Measurements from ENCODE around the gene HTRA3. TPM values are rescaled to one million over a fixed set of nuclear protein-coding genes. Genes with fewer than 3 reads are reported as not detected.

The HTRA3 gene
- total RNA-seq (2021; fragmentation: NEBNext Ultra II Directional; extraction: Animal tissue kit (Norgen Biotek cat#: 25700)), result 2.9 and 3.2 TPM in 2 replicates
- 4.5 and 5.8 TPM in 2 replicates for polyA plus RNA-seq (2011; rRNA removed)
- 3.3 TPM for polyA plus RNA-seq (2011; cell fraction: cytosol; rRNA removed)
- 3.1 TPM for polyA plus RNA-seq (2011; cell fraction: nucleus; rRNA removed)
- 2.8 to 5.6 TPM (median 4.0 TPM) in 4 replicates for polyA plus RNA-seq (2012, experiment 1 of 2)
- 3.3 TPM for polyA plus RNA-seq (2012, experiment 2 of 2)
- polyA plus RNA-seq (2013, experiment 1 of 2), result 3.4 TPM
- polyA plus RNA-seq (2013, experiment 2 of 2), result 3.3 TPM
- polyA minus RNA-seq (2011; rRNA and poly(A)+ RNA removed), result 1.1 and 1.2 TPM in 2 replicates
- 1.2 TPM for polyA minus RNA-seq (2011; cell fraction: cytosol; rRNA and poly(A)+ RNA removed)
- polyA minus RNA-seq (2011; cell fraction: nucleus; rRNA and poly(A)+ RNA removed), result 1.3 TPM
- long read RNA-seq, experiment 1, partial matches to known transcripts, result 0 of 1 reads
- long read RNA-seq, experiment 1, other reads (novel, unspliced or antisense), result 0 of 1 reads
- long read RNA-seq, experiment 2, result 0 reads

GRCh38 chr4:8269535-8270417 lies at the start of gene HTRA3:
Gene HTRA3, plus strand, starts transcription at chr4:8269754. Its CDS starts 215 bp downstream, at chr4:8269969.
- Histone ChIP-seq H3K56ac (replicated peaks; ENCODE audit: insufficient read length, low read depth, low read length) (no peak within 1 kb of the TSS), H2BK15ac (ENCODE audit: low read length) (0 out of 2 replicates have a peak within 1 kb of the TSS, but pooled peaks have one; percentile 61), H2AK5ac (ENCODE audit: low read depth, low read length) (no peak within 1 kb of the TSS), H3K18ac (ENCODE audit: extremely low read depth, low read length) (peak within 1 kb of the TSS; percentile 40; the same call in 1 of the 2 replicates), H3K27me3 (replicated peaks in 1 of 4; ENCODE audit: control insufficient read depth in 3 of 4, extremely low read depth in 1 of 4, insufficient read depth in 3 of 4, low read length in 3 of 4) (peaks cover 7 to 28% (median 20%) of the 10 kb centered on the region in 4 experiments; a peak in 6 of 7 replicates), H3K36me3 (ENCODE audit: control insufficient read depth in 2 of 4, insufficient read depth in 4 of 4, low read length in 3 of 4) (no peaks in the 10 kb centered on the region), H4K91ac (replicated peaks; ENCODE audit: insufficient read length, low read length) (peak within 1 kb of the TSS; percentile 45), H3K9me3 (ENCODE audit: insufficient read depth in 2 of 2, low read depth in 1 of 2, low read length in 1 of 2) (no peaks in the 10 kb centered on the region), H2BK5ac (ENCODE audit: low read depth, low read length) (no peak within 1 kb of the TSS), H3K4ac (replicated peaks; ENCODE audit: insufficient read length, low read depth, low read length) (peak within 1 kb of the TSS; percentile 48), H3K79me1 (ENCODE audit: low read depth, low read length) (no peaks in the 10 kb centered on the region), H3K79me2 (ENCODE audit: control insufficient read depth in 1 of 2, insufficient read depth in 2 of 2, low read length in 2 of 2) (no peaks in the 10 kb centered on the region), H4K5ac (ENCODE audit: insufficient read length, low read depth, low read length) (no peak within 1 kb of the TSS), H3K4me1 (replicated peaks in 1 of 4; ENCODE audit: control insufficient read depth in 3 of 4, insufficient read depth in 4 of 4, low read length in 3 of 4) (peaks cover 0 to 2% (median 1%) of the 10 kb centered on the region in 4 experiments; a peak in 3 of 7 replicates), H2BK12ac (ENCODE audit: low read depth, low read length) (peak within 1 kb of the TSS; percentile 9; the same call in 1 of the 2 replicates), H3K4me3 (ENCODE audit: extremely low read depth in 1 of 4, insufficient read depth in 2 of 4, low read depth in 3 of 4, low read length in 4 of 4) (peak within 1 kb of the TSS; percentile 34 to 59 (median 42)), H2BK120ac (replicated peaks; ENCODE audit: low read depth, low read length) (no peak within 1 kb of the TSS), H3K27ac (ENCODE audit: low read depth, low read length) (no peak within 1 kb of the TSS), H3K4me2 (ENCODE audit: insufficient read depth in 1 of 2, low read depth in 2 of 2, low read length in 2 of 2) (peak within 1 kb of the TSS; percentile 32 to 70; a peak in 3 of 4 replicates), H3K23me2 (ENCODE audit: low read depth, low read length) (peaks cover 4% of the 10 kb centered on the region; the same call in 1 of the 2 replicates), H2BK20ac (ENCODE audit: low read length) (no peak within 1 kb of the TSS), H2AFZ (ENCODE audit: low read length) (0 out of 2 replicates have a peak within 1 kb of the TSS, but pooled peaks have one; percentile 42), H3K23ac (ENCODE audit: insufficient read length) (no peak within 1 kb of the TSS), H4K8ac (ENCODE audit: extremely low read depth, insufficient read depth, low read length) (peak within 1 kb of the TSS; percentile 60), H4K20me1 (replicated peaks in 1 of 2; ENCODE audit: control insufficient read depth in 1 of 2, insufficient read depth in 2 of 2, low read length in 2 of 2) (no peaks in the 10 kb centered on the region), H3K14ac (ENCODE audit: insufficient read length) (no peak within 1 kb of the TSS), H3K9ac (replicated peaks in 1 of 4; ENCODE audit: extremely low read depth in 1 of 4, low read depth in 3 of 4, low read length in 3 of 4) (peak within 1 kb of the TSS in 1 of 4 experiments; percentile 73; a peak in 2 of 7 replicates)
- CTCF ChIA-PET (ENCODE audit: partially characterized antibody), result interaction anchor here (1.0 to 6.1 kb wide), 8 partner anchors 23 to 277 kb away, joined by 3 to 74 read pairs (median 4); no protein-coding TSS in a partner anchor
- no peak for FAIRE-seq
- 9% methylated on average over 61 of the region's 111 CpGs; no CpG with 5 or more reads in 1 of the 2 experiments for WGBS, 2 experiments (ENCODE audit: extremely low coverage in 1 of 2, insufficient coverage in 1 of 2, insufficient read length in 1 of 2, insufficient replicate concordance in 2 of 2, low coverage in 1 of 2, low lambda C conversion rate in 2 of 2, missing lambda C conversion rate in 1 of 2)
- peak in 1 of 2 experiments; percentile 73 for DNase-seq (ENCODE audit: low read depth in 1 of 2, low spot score in 2 of 2)
- POLR2A ChIA-PET (ENCODE audit: partially characterized antibody), result interaction anchor here (1.2 kb wide), 1 partner anchor 88 kb away, joined by 3 read pairs; no protein-coding TSS in a partner anchor
- TF ChIP-seq ATF3 (IDR thresholded peaks at IDR 0.05; ENCODE audit: insufficient read depth, low read depth, low read length) (no peak), NANOG (IDR thresholded peaks at IDR 0.05; ENCODE audit: insufficient read depth, low read depth, low read length, poor library complexity, severe bottlenecking) (no peak), ASH2L (IDR thresholded peaks at IDR 0.05; ENCODE audit: low read length) (no peak), KDM4A (IDR thresholded peaks at IDR 0.05; ENCODE audit: low read depth, low read length, severe bottlenecking) (peak; percentile 89), POLR2A (IDR thresholded peaks at IDR 0.05; ENCODE audit: control extremely low read depth in 1 of 2, low read depth in 2 of 2, low read length in 2 of 2) (peak in 1 of 2 experiments; percentile 58; a peak in 1 of 3 replicates), SP1 (IDR thresholded peaks at IDR 0.05; ENCODE audit: low read depth, low read length) (no peak), TEAD4 (IDR thresholded peaks at IDR 0.05; ENCODE audit: low read depth, low read length) (no peak)

Data from H1 (cell line).